ENCODE data around the gene OFD1. TPM values are rescaled to one million over a fixed set of nuclear protein-coding genes. Genes with fewer than 3 reads are reported as not detected.

Gene OFD1
- polyA plus RNA-seq, 1 of the 3 experiments (the other 2 are of a cell fraction), result 13.4 TPM

DNA sequence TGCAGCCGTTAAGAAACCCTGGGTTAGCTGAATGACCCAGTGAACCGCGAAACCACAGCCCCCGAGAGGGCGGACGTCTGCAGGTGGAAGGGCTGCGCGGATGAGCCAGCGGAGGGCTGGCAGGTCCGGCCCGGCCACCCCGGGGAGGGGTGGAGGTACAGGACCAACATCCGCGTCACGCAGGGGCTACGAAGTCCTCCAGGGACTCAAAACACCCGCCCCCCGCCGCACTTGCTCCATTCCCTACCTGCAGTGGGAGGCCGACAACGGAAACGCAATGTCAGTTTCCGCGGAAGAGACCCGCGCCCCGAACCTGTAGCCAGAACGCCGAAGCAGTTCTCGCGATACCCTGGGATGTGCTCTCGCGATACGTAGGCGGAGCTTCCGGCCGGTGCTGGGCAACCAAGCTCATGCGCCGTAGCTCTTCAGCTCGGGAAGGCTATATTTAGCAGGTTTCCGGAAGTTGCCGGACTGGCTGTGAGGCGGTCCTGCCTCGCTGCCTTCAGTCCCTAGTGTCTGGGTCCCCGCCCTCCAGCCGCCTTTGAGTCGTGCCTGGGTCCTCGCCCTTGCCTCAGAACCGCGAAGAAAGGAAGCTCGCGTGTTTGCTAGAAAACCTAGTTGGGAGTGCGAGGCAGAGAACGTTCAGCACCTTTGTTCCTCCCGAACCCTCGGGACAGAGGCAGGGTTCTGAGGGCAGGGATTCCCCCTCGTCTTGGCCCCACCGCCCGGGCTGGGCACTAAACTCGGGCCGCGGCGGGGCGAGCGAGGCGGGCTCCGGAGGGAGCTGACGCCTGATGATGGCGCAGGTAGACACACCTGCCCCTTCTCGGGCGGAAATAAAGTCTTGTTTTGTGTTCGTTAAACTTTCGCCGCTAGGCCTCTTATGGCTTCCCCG is at the start of gene OFD1, which contains the start of gene TRAPPC2 (continued):
- no peak for TF ChIP-seq FOXM1 (IDR thresholded peaks at IDR 0.05; ENCODE audit: low read depth)
- TF ChIP-seq, protein P1, sequence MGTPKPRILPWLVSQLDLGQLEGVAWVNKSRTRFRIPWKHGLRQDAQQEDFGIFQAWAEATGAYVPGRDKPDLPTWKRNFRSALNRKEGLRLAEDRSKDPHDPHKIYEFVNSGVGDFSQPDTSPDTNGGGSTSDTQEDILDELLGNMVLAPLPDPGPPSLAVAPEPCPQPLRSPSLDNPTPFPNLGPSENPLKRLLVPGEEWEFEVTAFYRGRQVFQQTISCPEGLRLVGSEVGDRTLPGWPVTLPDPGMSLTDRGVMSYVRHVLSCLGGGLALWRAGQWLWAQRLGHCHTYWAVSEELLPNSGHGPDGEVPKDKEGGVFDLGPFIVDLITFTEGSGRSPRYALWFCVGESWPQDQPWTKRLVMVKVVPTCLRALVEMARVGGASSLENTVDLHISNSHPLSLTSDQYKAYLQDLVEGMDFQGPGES (IDR thresholded peaks at IDR 0.05; ENCODE audit: low read depth, low read length), result no peak
- TF ChIP-seq SMC3 (IDR thresholded peaks at IDR 0.05; ENCODE audit: low read depth, low read length), result no peak
- peak; percentile 93 for TF ChIP-seq POLR2AphosphoS5 (IDR thresholded peaks at IDR 0.05; ENCODE audit: low read depth, low read length)
- TF ChIP-seq ZBTB33 (IDR thresholded peaks at IDR 0.05; ENCODE audit: borderline replicate concordance, low read depth), result peak; percentile 100
- TF ChIP-seq YY1 (IDR thresholded peaks at IDR 0.05; ENCODE audit: low read depth), result peak; percentile 29; the same call in 1 of the 2 replicates
- peak; percentile 87; the same call in 1 of the 2 replicates for TF ChIP-seq ELF1 (IDR thresholded peaks at IDR 0.05)
- TF ChIP-seq EZH2phosphoT487 (IDR thresholded peaks at IDR 0.05; ENCODE audit: borderline replicate concordance, low read depth), result no peak
- no peak for TF ChIP-seq RFX5 (IDR thresholded peaks at IDR 0.05; ENCODE audit: low read length)
- peak; percentile 96 for TF ChIP-seq MEF2A (IDR thresholded peaks at IDR 0.05; ENCODE audit: borderline replicate concordance, low read depth)
- TF ChIP-seq TAF1 (IDR thresholded peaks at IDR 0.05; ENCODE audit: borderline replicate concordance, low read depth, low read length), result peak; percentile 54; the same call in 1 of the 2 replicates

DNA sequence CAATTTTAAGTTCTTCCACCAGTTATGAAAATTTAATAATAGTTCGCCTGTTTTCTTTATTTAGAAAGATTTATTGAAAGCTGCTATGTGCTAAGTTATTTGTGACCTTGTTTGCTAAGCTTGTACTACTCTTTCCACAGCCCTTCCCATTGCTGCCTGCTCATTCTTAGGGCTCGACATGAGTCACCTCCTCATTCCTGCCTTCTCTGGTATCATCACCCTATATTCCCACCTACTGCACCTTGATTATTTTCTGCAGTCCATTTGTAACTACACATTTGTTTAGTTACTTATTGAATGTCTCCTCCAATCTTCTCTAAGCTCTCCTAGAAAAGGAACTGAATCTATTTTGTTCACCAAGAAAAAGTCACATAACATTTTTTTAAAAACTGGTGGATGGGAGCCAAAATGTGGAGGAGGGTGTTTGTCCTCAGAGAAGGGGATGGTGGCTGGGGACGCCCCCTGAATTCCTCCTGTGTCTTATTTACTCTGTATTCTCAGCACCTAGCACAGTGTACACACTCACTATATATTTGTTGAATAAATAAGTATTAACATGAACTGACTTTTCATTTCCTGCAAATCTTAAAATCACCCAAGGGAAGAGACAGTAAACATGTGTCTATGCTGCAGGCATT is 49.3 kb upstream of the OFD1 start:
- H3K27me3 ChIP-seq (ENCODE audit: insufficient read depth), result no peaks in the 10 kb centered on the region; the same call in 1 of the 2 replicates
- TF ChIP-seq EP300 (IDR thresholded peaks at IDR 0.05; ENCODE audit: borderline replicate concordance in 1 of 2, low read depth in 1 of 2, low read length in 1 of 2) (no peak), POLR2AphosphoS5 (IDR thresholded peaks at IDR 0.05; ENCODE audit: low read depth, low read length) (no peak), MXI1 (IDR thresholded peaks at IDR 0.05; ENCODE audit: low read depth, low read length) (no peak), SIN3A (IDR thresholded peaks at IDR 0.05; ENCODE audit: borderline replicate concordance, low read depth, low read length) (no peak), NRF1 (IDR thresholded peaks at IDR 0.05; ENCODE audit: low read depth, low read length) (no peak)
- H3K27ac ChIP-seq (ENCODE audit: low read depth in 2 of 2, low read length in 1 of 2), result no peak overlapping the region
- 18% methylated on average over 3 of the region's 3 CpGs for WGBS (ENCODE audit: low lambda C conversion rate)
- no peak for DNase-seq
- no peaks in the 10 kb centered on the region for H3K9me2 ChIP-seq
- POLR2A ChIA-PET, result no interaction called here
- peaks cover under 1% of the 10 kb centered on the region; the same call in 1 of the 2 replicates for H4K20me1 ChIP-seq (ENCODE audit: insufficient read depth)
- 0 out of 2 replicates have a peak, but pooled peaks cover 3% of the 10 kb centered on the region for H3K9me3 ChIP-seq
- CTCF ChIA-PET, result interaction anchor here (1.2 to 1.4 kb wide), 2 partner anchors 26 to 347 kb away, joined by 3 read pairs; no protein-coding TSS in a partner anchor
- peaks cover 10% of the 10 kb centered on the region for H3K79me2 ChIP-seq (ENCODE audit: insufficient read depth)
- no peak overlapping the region for H2AFZ ChIP-seq (ENCODE audit: low read depth)
- no peak overlapping the region for H3K9ac ChIP-seq
- H3K4me1 ChIP-seq (ENCODE audit: control insufficient read depth in 1 of 2, insufficient read depth in 2 of 2, low read depth in 1 of 2, low read length in 1 of 2), result no peaks in the 10 kb centered on the region; a peak in 3 of 4 replicates
- H3K4me2 ChIP-seq, result no peak overlapping the region
- H3K36me3 ChIP-seq (replicated peaks in 1 of 2; ENCODE audit: control insufficient read depth in 1 of 2, insufficient read depth in 2 of 2, low read length in 1 of 2), result no peaks in the 10 kb centered on the region
- H3F3A ChIP-seq (replicated peaks; ENCODE audit: insufficient read depth), result no peaks in the 10 kb centered on the region
- H3K4me3 ChIP-seq (ENCODE audit: low read depth in 2 of 2, low read length in 1 of 2), result no peak overlapping the region
